Effector CD8-positive, alpha-beta T cell (primary cell): ENCODE measurements around the gene RETREG1.
A peak's percentile ranks its signal among the peaks of the same experiment; 100 is the strongest.
"Not testable (repeated sequence)": the region's sequence is repeated elsewhere in the genome, so short reads cannot be mapped to it uniquely, and the experiment has no call there.

Experiments
- DNase-seq: peaks from one replicate; lab custom pipeline; 2025; lab: John Stamatoyannopoulos, UW
- total RNA-seq, 4 experiments: gene quantifications; one replicate each; lab custom pipeline; 2026; lab: John Stamatoyannopoulos, UW

RETREG1 gene, protein sequence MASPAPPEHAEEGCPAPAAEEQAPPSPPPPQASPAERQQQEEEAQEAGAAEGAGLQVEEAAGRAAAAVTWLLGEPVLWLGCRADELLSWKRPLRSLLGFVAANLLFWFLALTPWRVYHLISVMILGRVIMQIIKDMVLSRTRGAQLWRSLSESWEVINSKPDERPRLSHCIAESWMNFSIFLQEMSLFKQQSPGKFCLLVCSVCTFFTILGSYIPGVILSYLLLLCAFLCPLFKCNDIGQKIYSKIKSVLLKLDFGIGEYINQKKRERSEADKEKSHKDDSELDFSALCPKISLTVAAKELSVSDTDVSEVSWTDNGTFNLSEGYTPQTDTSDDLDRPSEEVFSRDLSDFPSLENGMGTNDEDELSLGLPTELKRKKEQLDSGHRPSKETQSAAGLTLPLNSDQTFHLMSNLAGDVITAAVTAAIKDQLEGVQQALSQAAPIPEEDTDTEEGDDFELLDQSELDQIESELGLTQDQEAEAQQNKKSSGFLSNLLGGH
- total RNA-seq = 19.7 to 41.7 (median 26.5) reads per million in 4 experiments

DNA sequence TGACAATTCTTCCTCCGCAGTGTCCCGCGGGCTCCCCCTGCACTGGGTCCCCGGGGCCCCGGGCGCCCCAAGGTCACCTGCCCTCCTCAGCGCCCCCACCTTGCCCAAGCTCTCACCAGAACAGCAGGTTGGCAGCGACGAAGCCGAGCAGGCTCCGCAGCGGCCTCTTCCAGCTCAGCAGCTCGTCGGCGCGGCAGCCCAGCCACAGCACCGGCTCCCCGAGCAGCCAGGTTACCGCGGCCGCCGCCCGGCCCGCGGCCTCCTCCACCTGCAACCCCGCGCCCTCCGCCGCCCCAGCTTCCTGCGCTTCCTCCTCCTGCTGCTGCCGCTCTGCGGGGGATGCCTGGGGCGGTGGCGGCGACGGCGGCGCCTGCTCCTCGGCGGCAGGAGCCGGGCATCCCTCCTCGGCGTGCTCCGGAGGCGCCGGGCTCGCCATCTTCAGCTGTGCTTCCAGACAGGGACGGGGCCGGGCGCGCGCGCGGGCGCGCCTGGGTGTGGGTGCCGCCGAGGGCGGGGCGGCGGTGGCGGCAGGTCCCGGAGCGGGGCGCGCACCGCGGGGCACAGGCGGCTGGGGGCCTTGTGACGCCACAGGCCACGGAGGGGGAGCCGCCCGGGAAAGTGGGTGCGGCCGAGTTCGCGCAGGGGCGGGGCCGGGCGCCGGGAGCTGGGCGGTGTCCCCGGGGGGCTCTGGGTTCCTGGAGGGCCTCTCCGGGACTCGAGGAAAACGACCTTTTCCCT, at the start of gene RETREG1:
TSS of gene RETREG1 (minus strand) at position 462 of the 738 bp plus-strand sequence. CDS start at position 436, 26 bp downstream.
- DNase-seq = peak; percentile 79

DNA sequence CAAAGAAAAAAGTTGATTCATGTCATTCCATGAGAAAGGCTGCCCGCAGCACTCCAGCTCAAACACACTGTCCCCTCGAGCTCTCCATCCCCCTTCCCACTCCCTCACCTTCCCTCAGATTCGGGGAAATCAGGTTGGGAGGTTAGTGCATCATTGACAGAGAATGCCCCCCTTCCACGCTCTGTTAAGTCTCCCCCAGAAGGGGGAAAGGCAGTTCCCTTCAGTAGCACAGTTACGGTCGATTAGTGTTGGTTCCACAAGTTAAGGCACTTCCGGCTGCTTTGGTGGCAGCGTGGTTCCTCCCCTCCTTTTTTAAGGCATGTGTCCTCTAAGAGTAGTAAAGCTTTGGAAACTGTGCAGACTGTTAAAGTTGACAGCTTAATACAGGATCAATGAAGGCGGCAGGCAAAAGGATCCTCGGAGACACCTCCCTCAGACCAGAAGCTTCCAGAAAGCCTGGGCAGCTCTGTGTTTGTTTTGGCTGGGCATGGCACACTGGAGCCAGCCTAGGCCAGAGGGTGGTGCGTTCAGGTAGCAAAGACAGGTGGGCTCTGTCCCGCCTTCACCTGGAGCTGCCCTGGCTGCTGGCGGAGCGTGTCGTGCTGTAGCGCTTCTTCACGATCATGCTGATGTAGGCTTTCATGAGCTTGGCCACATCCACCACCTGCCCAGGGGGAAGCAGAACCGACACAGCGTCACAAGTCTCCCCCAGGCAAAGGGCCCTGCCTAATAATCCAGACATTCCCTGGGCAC, 49.5 kb upstream of the RETREG1 start:
- no peak for DNase-seq

DNA sequence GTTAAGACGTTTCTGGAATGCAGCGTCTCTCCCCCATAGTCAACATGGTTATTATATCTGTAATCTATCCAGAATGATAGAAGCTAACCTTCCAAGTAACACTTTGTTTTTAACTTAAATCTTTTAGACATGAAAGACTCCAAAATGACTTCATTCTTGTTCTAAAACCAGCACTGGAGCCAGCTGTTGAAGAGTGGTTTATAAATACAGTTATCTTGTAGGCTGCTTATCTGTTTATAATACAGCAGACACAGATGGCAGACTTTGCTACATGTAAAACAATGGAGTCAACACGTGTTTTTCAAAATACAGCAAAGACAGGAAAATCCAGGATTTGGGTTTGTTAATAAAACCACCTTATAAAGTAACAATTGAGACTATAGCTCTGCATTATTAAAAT, 48.8 kb upstream of the RETREG1 start:
- no peak for DNase-seq

DNA sequence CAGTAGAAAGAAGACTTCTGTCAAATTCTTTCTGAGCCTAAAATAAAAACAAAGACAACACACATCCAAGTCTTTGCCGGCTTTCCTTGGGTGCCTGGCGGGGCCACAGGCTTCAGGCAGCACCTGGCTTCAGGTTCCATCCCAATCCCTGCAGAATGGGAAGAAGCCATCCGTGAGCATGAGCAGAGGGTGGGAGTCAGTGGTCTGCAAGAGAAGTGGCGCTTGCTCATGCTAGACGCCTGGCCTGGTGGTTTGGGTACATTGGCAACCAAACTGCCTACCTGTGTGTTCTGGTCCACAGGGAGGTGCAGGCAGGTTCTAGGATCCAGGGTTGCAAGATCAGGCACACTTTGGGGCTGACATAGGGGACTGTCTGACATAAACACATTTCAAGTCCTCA, 47.6 kb upstream of the RETREG1 start:
- no peak for DNase-seq

DNA sequence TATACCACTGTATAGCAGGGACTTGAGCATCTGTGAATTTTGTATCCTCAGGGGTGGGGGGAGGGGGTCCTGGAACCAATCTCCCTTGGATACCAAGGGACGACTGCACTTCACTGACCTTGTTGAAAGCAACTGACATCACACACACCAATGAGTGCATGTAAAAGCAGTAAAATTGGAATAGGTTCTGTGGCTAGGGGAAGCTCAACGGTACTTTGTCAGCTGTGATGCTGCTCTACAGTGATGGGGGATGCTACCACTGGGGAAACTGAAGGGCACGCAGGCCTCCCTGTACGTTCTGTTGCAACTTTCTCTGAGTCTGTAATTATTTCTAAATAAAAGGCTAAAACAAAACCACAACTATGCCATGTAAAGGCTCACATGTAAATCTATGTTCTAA, 47.0 kb upstream of the RETREG1 start:
- no peak for DNase-seq

DNA sequence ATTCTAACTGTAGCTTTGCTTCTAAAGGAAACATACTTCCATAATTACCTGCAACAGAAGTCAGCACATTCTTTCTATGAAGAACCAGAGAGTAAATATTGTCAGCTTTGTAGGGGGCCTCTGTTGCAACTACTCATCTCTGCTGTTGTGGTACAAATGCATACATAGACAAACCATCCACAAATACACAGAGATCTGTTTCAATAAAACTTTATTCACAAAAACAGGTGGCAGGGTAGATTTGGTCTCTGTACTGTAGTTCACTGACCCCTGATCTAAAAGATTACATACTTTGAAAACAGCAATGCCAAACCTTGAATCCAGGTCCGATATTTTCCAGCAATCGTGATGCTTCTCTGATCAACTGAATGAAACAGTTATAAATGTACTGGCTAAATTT, 44.9 kb upstream of the RETREG1 start:
- no peak for DNase-seq

DNA sequence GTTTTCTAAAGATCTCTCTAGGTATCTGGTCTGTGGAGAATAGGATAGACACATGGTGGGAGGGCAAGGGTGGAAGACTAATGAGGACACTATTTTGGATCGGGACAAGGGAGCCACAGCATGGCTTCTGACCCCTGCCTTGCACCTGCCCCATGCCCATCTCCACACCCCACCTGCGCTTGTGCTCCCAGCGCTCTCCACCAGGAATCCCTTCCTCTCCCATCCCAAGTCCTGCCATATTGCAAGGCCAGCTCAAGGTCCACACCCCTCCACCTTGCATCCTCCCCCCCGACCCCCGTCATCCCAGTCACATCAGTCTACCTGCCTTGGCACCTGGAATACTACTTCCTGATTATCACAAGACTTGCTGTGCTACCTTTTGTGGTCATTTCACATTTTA, 44.2 kb upstream of the RETREG1 start:
- DNase-seq = no peak

DNA sequence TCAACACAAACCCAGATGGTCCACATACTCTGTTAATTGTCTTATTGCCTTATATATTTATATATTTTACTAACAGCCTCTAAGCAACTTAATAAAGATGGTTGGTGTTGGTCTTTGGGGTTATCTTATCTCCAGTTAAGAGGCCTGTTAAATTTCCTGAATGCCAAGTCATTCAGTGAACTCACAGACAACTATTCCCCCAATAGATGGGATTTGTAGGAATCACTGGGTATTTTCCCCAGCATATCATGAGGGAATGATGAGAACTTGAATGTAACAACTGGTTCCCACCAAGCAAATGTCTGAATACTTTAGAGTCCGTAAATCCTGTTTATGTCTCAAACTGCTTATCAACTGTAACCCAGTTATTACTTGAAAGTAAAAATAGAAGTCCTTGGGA, 42.7 kb upstream of the RETREG1 start:
- DNase-seq = no peak

DNA sequence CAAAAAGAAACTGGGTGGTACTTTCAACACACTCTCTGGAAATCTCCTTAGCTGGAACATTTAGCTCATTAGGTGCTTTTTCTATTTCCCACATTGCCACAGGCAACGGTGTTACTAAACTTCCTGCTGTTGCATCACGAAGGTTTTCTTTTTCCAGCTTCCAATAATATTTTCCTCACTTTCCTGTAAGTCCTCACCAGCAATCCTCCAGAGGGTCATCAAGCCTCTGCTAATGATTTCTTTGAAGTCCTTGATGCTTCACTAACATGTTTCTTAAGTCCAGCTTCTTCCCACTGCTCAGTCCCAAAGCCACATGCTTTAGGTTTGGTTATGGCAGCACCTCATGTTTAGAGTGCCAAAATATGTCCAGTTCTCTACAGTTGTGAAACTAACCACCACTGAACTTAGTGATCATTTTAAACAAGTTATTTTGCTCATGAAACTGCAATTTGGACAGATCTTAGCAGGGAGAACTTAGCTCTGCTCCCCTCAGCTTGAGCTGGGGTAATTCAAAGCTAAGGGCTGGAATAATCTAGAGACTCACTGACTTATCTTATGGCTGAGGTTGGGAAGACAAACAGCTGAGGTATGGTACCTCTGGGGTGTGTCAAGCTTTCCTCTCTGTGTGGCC, 39.9 kb upstream of the RETREG1 start:
- DNase-seq = no peak

DNA sequence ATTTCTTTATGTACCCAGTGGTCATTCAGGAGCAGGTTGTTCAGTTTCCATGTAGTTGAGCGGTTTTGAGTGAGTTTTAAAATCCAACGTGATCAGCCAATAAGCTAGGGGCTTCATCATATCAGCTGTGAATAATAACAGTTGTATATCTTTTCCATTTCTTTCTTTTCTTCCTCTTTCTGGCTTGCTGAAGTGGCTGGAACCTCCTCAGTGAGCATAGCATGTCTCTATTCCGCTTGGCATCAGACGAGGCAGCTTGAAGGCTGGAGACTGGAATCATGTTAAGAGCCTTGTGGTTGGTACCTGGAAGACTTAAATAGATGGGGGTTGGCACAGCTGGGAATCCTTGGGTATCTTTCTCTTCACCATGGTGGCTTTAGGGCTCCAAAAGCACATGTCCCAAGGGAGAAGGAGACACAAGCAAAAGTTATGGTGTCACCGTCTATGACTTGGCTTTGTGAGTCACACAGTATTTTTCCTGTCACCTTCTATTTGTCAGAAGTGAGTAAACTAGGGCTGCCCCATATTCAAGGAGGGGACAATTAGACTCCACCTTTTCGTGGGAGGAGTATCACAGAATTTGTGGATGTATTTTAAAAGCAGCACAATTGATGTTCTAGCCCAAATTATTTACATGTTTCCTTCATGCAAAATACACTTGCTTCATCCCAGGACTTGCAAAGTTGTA, 38.0 kb upstream of the RETREG1 start:
- no peak for DNase-seq

DNA sequence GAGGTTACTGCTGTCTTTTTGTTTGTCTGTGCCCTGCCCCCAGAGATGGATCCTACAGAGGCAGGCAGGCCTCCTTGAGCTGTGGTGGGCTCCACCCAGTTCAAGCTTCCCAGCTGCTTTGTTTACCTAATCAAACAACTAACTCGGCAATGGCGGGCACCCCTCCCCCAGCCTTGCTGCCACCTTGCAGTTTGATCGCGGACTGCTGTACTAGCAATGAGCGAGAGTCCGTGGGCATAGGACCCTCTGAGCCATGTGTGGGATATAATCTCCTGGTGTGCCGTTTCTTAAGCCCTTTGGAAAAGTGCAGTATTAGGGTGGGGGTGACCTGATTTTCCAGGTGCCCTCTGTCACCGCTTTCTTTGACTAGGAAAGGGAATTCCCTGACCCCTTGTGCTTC, 31.9 kb upstream of the RETREG1 start:
- not testable (repeated sequence) for DNase-seq

DNA sequence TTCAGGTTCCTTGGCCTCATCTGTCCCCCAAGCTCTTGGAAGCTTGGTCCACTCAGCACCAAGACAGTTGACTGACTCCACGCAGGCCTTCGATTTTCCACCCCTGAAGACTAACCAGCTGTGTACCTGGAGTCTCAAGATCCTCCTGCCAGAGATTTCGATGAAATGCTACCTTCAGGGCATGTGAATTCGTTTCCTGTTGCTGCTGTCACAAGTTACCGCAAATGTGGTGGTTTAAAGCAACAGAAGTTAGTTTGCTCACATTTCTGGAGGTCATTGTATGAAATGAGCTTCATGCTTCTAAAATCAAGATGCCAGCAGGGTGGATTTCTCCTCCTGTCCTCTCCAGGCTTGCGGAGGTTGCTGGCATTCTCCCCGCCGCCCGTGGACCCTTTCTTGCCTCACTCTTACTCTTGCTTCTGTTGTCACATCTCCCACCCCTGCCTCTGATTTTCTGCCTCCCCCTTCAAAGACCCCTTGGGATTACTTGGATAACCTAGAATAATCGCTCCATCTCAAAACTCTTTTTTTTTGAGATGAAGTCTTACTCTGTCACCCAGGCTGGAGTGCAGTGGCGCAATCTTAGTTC, 27.6 kb upstream of the RETREG1 start:
- no peak for DNase-seq

DNA sequence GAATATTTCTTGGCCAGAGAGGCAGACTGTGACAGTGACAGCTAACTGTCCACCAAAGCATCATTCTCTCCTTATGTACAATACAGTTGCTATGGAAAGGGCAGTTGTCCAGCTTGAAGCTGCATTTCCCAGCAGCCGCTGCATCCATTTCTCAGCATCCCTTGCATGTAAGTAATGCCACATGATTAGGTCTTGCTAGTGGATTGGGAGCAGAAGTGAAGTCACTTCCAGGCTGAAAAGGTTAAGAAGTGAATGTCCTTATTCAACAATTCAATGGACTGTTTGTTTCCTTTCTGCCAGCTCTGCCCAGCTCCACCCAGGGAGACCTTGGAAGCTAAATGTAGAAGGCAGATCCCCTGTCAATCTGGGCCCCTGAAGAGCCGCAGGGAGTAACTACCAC, 26.1 kb upstream of the RETREG1 start:
- no peak for DNase-seq

DNA sequence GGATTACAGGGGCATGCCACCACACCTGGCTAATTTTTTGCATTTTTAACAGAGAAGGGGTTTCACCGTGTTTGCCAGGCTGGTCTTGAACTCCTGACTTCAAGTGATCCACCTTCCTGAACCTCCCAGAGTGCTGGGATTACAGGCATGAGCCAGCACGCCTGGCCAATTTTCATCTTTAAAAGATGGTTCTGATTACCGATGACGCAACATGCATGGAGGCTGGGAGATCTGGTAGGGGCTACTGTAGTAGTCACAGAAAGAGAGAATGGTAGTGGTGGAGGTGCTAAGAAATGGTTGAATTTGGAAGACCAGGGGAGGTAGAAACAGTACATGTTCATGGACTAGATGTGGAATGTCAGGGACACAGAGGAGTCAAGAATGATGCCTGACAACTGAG, 22.4 kb upstream of the RETREG1 start:
- DNase-seq = no peak

DNA sequence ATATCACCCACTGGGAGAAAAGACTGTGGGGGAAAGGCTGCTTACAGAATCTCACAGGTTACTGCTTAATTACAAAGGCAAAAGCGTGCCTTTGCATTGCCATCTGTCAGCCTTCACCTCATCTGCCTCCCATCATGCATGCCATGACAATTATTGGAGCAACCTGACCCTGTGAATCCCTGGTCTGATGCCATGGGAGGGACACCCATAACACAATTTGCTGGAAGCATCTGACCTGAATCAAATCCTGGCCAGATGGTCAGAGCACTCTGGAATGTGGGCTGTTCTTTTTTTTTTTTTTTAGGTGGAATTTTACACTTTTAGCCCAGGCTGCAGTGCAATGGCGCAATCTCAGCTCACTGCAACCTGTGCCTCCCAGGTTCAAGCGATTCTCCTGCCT, 11.6 kb upstream of the RETREG1 start:
- no peak for DNase-seq

DNA sequence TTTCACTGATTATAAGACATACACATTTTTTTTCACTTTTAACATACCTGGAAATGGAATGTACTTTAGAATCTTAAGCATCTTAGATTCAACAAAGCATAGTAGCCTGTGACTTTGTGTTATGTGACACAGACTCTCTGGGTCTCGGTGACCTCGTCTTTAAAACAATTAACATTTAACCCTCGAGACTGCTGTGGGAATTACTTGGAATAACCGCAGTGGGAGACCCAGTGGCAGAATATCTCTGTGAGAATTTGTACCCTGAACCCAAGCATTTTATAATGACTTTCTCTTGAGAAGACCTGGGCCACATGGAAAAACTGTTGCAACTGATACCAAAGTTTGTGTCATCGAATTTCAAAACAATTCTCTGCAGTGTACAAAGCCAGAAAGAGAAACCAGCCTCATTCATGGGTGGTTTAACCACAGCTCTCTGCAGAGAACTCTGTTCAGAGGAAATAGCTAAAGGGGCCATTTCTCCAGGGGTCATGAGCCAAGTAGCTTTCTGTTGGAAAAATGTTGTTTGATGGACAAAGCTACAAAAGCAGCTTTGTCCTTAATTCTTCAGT, 10.0 kb upstream of the RETREG1 start:
- DNase-seq = no peak

DNA sequence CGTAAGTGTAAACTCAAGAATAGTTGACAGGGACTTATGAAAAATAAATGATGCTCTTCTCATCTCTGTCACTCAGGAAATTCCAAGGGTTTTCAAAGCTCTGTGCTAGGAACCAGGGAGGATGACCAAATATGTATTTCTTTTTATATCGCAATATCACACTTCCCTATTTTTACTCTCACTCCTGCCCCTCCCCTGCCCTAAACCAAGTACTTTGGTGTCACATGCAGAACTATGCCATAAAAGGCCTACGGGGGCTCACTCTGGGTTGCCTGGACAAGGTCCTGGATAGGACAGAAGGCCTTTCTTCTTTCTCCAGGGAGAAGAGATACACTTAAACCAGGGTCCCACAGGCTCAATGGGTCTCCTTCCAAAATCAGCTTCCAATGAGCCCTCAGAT, 8.3 kb upstream of the RETREG1 start:
- DNase-seq = no peak

DNA sequence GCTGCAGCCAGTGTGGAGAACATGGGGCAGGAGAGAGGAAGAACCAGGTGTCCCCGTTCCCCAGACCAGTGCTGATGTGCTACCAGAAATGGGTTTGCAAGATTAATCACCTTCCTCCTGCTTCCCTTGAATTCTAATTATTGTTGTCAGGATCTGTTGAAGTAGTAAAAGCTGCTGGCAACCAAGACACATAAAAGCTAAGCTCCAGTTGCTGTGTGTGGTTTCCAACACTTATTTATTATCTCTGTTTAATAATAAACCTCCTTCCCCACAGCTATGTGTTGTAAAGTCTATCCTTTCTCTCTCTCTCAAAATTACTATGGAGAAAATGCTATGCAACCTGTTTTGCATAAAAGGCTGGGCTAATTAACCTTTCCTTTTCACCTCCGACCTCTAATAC, 2.3 kb upstream of the RETREG1 start:
- no peak for DNase-seq

DNA sequence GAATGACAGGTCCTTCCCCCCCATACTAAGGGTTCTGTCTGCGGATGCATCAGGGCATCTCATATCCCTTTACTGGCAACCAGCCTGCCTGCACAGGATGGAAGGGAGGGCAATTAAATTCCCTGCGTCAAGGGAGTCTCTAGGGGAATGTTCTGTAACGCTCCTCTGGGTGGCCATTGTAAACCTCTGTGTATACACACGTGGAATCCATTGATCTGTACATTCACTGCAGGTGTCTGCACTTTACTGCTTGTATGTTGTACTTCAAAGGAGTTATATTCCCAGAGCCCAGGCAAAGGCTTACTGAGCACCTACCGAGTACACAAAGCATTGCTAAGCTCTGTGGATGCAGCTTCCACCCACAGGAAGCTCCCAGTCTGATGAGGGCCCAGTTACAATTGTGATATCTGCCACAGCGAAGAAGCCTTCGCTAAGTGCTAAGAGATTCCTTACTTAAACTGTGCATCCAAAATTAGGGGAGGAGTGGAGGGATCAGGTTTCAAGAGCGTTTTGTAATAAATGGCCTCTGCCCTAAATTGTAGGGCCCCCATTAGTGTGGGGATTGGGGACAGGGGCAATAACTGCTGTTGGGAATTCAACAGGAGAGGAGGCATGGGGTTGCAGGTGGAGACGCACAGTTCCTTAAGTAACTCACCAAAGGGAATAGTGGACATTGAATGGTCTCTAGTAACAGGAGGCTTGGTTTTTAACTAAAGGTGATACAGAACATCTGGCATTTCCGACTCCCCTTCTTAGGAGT, 1.5 kb upstream of the RETREG1 start:
- no peak for DNase-seq
